Measurements from ENCODE around the gene MCTS1. TPM values are rescaled to one million over a fixed set of nuclear protein-coding genes. Genes with fewer than 3 reads are reported as not detected.

The MCTS1 gene
- polyA plus RNA-seq, 1 experiment, result 36.9 TPM

- Histone ChIP-seq H3K4me3 (ENCODE audit: low read depth, low read length) (peak within 1 kb of the TSS; percentile 62), H3K27me3 (ENCODE audit: control insufficient read depth, insufficient read depth, low read length) (no peaks in the 10 kb centered on the region), H3K36me3 (ENCODE audit: control insufficient read depth, insufficient read depth, low read length) (no peaks in the 10 kb centered on the region)
- peak; percentile 82 for DNase-seq (ENCODE audit: low read depth)
- ChIA-PET CTCF (interaction anchor here (1.4 kb wide), 1 partner anchor 42 kb away, joined by 3 read pairs; the partner anchor contains the start of gene MCTS1), POLR2A (interaction anchor here (0.5 to 1.0 kb wide), 4 partner anchors 36 to 941 kb away, joined by 3 to 10 read pairs (median 4); partner anchors contain the start of gene MCTS1)
- TF ChIP-seq CTCF (IDR thresholded peaks at IDR 0.05; ENCODE audit: insufficient read depth, low read depth, low read length), result no peak
Observed at GRCh38 chrX:120560842-120561633, 42.9 kb upstream of the MCTS1 start, which contains the start of gene CUL4B. TSS of gene CUL4B (minus strand) at chrX:120560962. CDS start at chrX:120560638, 324 bp downstream.

- no peaks in the 10 kb centered on the region for H3K27me3 ChIP-seq (ENCODE audit: control insufficient read depth, insufficient read depth, low read length)
- no peaks in the 10 kb centered on the region for H3K36me3 ChIP-seq (ENCODE audit: control insufficient read depth, insufficient read depth, low read length)
- H3K4me3 ChIP-seq (ENCODE audit: low read depth, low read length), result peak overlapping the region; percentile 62
- POLR2A ChIA-PET, result interaction anchor here (0.5 to 0.6 kb wide), 2 partner anchors 42 to 942 kb away, joined by 3 to 10 read pairs; partner anchors contain the start of gene MCTS1
- no peak for DNase-seq (ENCODE audit: low read depth)
- no peak for TF ChIP-seq CTCF (IDR thresholded peaks at IDR 0.05; ENCODE audit: insufficient read depth, low read depth, low read length)
- CTCF ChIA-PET, result interaction anchor here (1.4 kb wide), 1 partner anchor 42 kb away, joined by 3 read pairs; the partner anchor contains the start of gene MCTS1
Observed at GRCh38 chrX:120561634-120562568, 42.0 kb upstream of the MCTS1 start.

- DNase-seq (ENCODE audit: low read depth), result no peak
- no peak for TF ChIP-seq CTCF (IDR thresholded peaks at IDR 0.05; ENCODE audit: insufficient read depth, low read depth, low read length)
- H3K27me3 ChIP-seq (ENCODE audit: control insufficient read depth, insufficient read depth, low read length), result no peaks in the 10 kb centered on the region
- no peaks in the 10 kb centered on the region for H3K36me3 ChIP-seq (ENCODE audit: control insufficient read depth, insufficient read depth, low read length)
- ChIA-PET POLR2A (interaction anchor here (0.6 kb wide), 1 partner anchor 48 kb away, joined by 3 read pairs; no protein-coding TSS in a partner anchor), CTCF (no interaction called here)
- no peak overlapping the region for H3K4me3 ChIP-seq (ENCODE audit: low read depth, low read length)
Observed at GRCh38 chrX:120562569-120562926, 41.4 kb upstream of the MCTS1 start.

GRCh38 chrX:120564925-120565324, 39.0 kb upstream of the MCTS1 start:
- ChIA-PET CTCF (no interaction called here), POLR2A (no interaction called here)
- no peak overlapping the region for H3K4me3 ChIP-seq (ENCODE audit: low read depth, low read length)
- TF ChIP-seq CTCF (IDR thresholded peaks at IDR 0.05; ENCODE audit: insufficient read depth, low read depth, low read length), result no peak
- DNase-seq (ENCODE audit: low read depth), result no peak
- no peaks in the 10 kb centered on the region for H3K27me3 ChIP-seq (ENCODE audit: control insufficient read depth, insufficient read depth, low read length)
- no peaks in the 10 kb centered on the region for H3K36me3 ChIP-seq (ENCODE audit: control insufficient read depth, insufficient read depth, low read length)

- DNase-seq (ENCODE audit: low read depth), result no peak
- POLR2A ChIA-PET, result no interaction called here
- Histone ChIP-seq H3K4me3 (ENCODE audit: low read depth, low read length) (no peak overlapping the region), H3K27me3 (ENCODE audit: control insufficient read depth, insufficient read depth, low read length) (no peaks in the 10 kb centered on the region), H3K36me3 (ENCODE audit: control insufficient read depth, insufficient read depth, low read length) (no peaks in the 10 kb centered on the region)
- no peak for TF ChIP-seq CTCF (IDR thresholded peaks at IDR 0.05; ENCODE audit: insufficient read depth, low read depth, low read length)
- CTCF ChIA-PET, result no interaction called here
Observed at GRCh38 chrX:120566817-120567216, 37.1 kb upstream of the MCTS1 start.

All from BJ (cell line).